Activated CD4-positive, alpha-beta T cell treated with anti-CD3 and anti-CD28 coated beads, Interleukin-2, amount 10 ng/mL, durations not matched to agents 7 days and 5 days (primary cell): Measurements from ENCODE around the gene NXT1. TPM values are rescaled to one million over a fixed set of nuclear protein-coding genes. Genes with fewer than 3 reads are reported as not detected.

Source experiments
- CTCF ChIA-PET: fragments of 350-600 bp; sonication (Branson Sonifier 250); formaldehyde crosslinking; loops from one replicate; lab custom pipeline; 2021; ENCODE audit warnings: antibody characterized with exemption; lab: Charles Lee
- POLR2A ChIA-PET: fragments of 350-600 bp; sonication (Branson Sonifier 250); formaldehyde crosslinking; loops from one replicate; lab custom pipeline; 2021; ENCODE audit warnings: antibody characterized with exemption; lab: Charles Lee
- DNase-seq: peaks from one replicate; pipeline ENCODE4 v3.0.0-alpha.2; 2020
- H3K27ac Mint-ChIP-seq: one replicate; pipeline ENCODE4 v1.8.0; 2021; ENCODE audit warnings: mild to moderate bottlenecking, moderate library complexity, mixed read lengths
- H3K27me3 Mint-ChIP-seq: one replicate; pipeline ENCODE4 v1.8.0; 2021; ENCODE audit warnings: mixed read lengths
- H3K36me3 Mint-ChIP-seq: one replicate; pipeline ENCODE4 v1.8.0; 2021; ENCODE audit warnings: low read depth, mixed read lengths
- H3K4me1 Mint-ChIP-seq: one replicate; pipeline ENCODE4 v1.8.0; 2021; ENCODE audit warnings: mixed read lengths
- H3K4me3 Mint-ChIP-seq: one replicate; pipeline ENCODE4 v1.8.0; 2021; ENCODE audit warnings: mild to moderate bottlenecking, moderate library complexity, mixed read lengths
- H3K9me3 Mint-ChIP-seq: one replicate; pipeline ENCODE4 v1.8.0; 2021; ENCODE audit warnings: mixed read lengths
- total RNA-seq, 2 experiments: library from RNA; stranded (reverse); gene quantifications; one replicate each; pipeline ENCODE4 v1.2.3, GENCODE V29; 2021

The NXT1 gene
- total RNA-seq, 2 experiments from 2014 or later, result 28.1 to 28.2 TPM

DNA sequence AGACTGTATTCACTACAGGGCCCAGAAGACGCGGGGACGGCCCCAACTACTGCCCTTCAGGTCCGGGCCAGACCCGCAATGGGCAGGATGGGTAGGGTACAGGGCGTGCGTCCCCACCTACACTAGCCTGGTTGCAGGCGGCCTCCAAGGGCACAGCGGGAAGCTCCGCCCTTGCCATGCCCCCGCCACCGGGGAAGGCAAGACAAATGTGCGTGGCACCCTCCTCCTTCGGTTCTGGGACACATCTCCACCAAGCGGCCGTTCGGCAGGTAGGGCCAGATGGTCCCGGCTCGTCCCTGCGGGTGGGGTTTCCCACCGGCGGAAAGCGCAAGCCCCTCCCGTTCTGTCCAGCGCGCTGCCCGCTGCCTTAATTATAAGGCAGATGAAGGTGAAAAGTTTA is 5.6 kb downstream of the NXT1 start:
- Mint-ChIP-seq H3K27ac (no peak overlapping the region), H3K27me3 (no peaks in the 10 kb centered on the region), H3K4me1 (peaks cover 45% of the 10 kb centered on the region), H3K36me3 (peaks cover 16% of the 10 kb centered on the region), H3K4me3 (no peak overlapping the region), H3K9me3 (no peaks in the 10 kb centered on the region)
- CTCF ChIA-PET, result interaction anchor here (0.6 kb wide), 1 partner anchor 887 kb away, joined by 3 read pairs; no protein-coding TSS in a partner anchor
- POLR2A ChIA-PET, result no interaction called here
- DNase-seq, result no peak

DNA sequence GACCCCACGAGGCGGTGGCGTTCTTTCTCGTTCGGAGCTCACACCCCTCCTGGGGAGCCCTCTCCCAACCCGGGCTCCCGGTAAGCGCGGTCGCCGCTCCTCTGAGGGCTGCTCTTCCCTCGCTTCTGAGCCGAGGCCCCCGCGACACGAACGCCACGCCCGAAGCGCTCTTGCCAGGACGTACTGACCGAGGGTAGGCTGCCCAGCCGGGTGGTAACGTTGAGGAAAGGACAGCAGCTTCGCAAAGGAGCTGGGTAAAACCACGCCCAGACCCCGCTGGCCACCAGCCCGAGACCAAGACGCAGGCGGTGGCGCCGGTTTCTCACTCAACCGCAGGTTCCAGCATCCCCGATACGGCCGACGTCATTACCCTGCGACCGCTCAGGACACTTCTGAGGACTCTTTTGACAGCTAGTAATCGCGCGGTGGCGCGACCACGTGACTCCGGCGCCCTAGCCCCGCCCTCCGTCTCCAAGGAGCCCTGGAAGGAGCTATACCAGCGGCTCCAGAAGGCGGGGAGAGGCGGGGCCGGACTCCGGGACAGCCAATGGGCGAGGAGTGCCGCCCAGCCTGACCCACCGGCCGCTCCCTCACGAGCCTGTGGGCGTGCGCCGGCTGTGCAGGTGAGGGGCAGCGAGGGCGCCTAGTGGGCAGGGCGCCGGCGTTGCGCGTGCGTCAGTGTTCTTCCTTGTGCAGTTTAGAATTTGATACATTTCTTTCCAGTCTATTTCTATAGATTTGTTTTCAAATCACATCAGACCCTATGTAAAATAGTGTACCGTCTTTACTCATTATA is 7.4 kb downstream of the NXT1 start:
- Mint-ChIP-seq H3K4me1 (peaks cover 35% of the 10 kb centered on the region), H3K9me3 (no peaks in the 10 kb centered on the region), H3K27ac (peak overlapping the region; percentile 99), H3K27me3 (no peaks in the 10 kb centered on the region), H3K4me3 (peak overlapping the region; percentile 92), H3K36me3 (peaks cover 13% of the 10 kb centered on the region)
- peak; percentile 100 for DNase-seq
- ChIA-PET POLR2A (interaction anchor here (0.7 to 1.5 kb wide), 2 partner anchors 8 to 64 kb away, joined by 5 read pairs; partner anchors contain the start of gene NAPB), CTCF (interaction anchor here (0.7 to 1.2 kb wide), 4 partner anchors 12 to 63 kb away, joined by 3 to 7 read pairs (median 4); partner anchors contain the start of gene NAPB)

DNA sequence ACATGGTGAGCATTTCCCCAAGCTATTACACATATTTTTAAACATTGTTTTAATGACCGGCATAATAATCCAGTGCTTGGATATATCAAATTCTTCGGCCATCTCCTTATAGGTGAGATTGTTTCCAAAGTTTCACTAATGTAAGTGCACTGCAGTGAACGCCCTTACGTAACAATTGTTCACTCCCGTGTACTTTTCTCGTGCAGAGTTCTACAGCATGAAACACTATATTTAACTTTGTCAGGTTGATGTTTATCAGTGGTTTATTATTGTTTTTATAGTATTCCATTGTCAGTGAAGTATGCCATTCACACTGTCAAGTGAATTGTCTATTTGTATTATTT is 7.9 kb downstream of the NXT1 start:
- H3K27ac Mint-ChIP-seq, result peak overlapping the region; percentile 99
- ChIA-PET POLR2A (interaction anchor here (1.5 kb wide), 1 partner anchor 63 kb away, joined by 5 read pairs; the partner anchor contains the start of gene NAPB), CTCF (interaction anchor here (0.7 to 1.0 kb wide), 3 partner anchors 12 to 63 kb away, joined by 3 to 4 read pairs (median 3); partner anchors contain the start of gene NAPB)
- H3K36me3 Mint-ChIP-seq, result peaks cover 16% of the 10 kb centered on the region
- H3K4me1 Mint-ChIP-seq, result peaks cover 39% of the 10 kb centered on the region
- H3K27me3 Mint-ChIP-seq, result no peaks in the 10 kb centered on the region
- no peaks in the 10 kb centered on the region for H3K9me3 Mint-ChIP-seq
- DNase-seq, result no peak
- peak overlapping the region; percentile 92 for H3K4me3 Mint-ChIP-seq

DNA sequence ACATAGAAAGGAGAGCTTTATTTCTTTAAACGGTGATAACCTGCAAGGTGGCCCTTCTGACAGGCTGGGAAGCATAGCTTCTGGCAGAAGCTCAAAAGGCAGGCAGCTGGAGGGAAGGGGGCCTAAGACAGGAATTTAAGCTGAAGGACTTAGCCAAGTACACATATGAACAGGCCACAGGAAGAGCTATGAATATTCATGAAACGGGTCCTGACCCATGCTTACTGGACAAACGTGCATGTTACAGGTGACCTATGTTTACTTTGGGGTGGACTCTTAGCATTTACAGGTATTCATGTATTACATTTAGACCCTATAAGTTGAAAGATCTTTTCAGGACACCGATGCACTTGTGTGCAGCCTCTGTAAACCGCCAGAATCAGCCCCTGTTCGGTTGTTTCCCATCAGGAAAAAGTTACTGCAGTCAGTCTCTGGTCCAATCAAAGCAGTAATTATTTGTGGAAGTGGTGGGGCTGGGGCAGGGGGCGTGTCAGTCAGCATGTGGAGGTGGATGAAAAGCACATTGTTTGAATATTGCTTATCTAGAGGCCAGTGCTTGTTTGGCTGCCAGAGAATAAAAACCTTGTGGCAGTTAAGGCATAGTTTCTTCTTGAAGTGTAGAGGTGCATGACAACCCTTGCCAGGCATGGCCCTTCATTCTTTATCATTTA is 8.5 kb downstream of the NXT1 start:
- Mint-ChIP-seq H3K4me1 (peaks cover 44% of the 10 kb centered on the region), H3K36me3 (peaks cover 14% of the 10 kb centered on the region), H3K9me3 (no peaks in the 10 kb centered on the region), H3K4me3 (peak overlapping the region; percentile 92), H3K27me3 (no peaks in the 10 kb centered on the region), H3K27ac (peak overlapping the region; percentile 99)
- no peak for DNase-seq
- CTCF ChIA-PET, result interaction anchor here (0.7 kb wide), 2 partner anchors 9 to 11 kb away, joined by 3 to 4 read pairs; partner anchors contain the start of gene NXT1
- POLR2A ChIA-PET, result no interaction called here

DNA sequence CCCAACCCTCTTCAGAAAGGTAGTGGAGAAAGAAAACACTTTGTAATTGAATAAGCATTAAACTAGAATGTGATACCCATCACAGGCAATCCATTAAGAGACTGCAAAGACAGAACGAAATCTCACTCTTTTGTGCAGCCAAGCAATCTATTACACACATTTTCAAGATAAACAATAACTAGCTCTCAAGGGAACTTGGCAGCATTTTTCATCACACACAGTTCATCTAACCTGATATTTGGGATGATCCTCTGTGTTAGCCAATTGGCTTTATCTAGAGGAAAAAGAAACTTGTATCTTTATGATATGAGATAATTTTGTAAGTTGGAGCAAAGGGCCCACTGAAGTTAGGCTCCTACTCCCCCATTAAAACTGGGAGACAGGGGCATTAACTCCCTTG is 9.9 kb downstream of the NXT1 start:
- Mint-ChIP-seq H3K27me3 (no peaks in the 10 kb centered on the region), H3K36me3 (peaks cover 19% of the 10 kb centered on the region), H3K27ac (peak overlapping the region; percentile 93), H3K4me1 (peaks cover 55% of the 10 kb centered on the region), H3K4me3 (peak overlapping the region; percentile 78), H3K9me3 (no peaks in the 10 kb centered on the region)
- POLR2A ChIA-PET, result no interaction called here
- CTCF ChIA-PET, result interaction anchor here (0.9 kb wide), 1 partner anchor 51 kb away, joined by 5 read pairs; no protein-coding TSS in a partner anchor
- no peak for DNase-seq

DNA sequence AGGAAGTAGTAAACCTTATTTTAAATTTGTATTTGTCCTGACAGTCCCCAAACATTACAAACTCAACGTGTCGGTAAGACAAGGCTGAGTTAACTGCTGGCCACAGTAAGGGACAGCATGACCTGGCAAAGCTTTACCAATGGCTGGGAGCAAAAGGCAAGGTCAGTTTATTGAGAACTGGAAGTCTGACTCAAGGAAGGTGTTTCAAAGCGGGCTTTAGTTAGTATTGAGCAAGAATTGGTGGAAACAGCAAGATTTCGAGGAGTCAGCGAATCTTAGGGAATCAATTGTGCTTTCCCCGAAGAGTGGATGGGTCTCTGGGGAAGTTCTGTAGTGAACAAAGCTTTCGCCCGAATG is 10.5 kb downstream of the NXT1 start:
- Mint-ChIP-seq H3K27ac (peak overlapping the region; percentile 93), H3K9me3 (no peaks in the 10 kb centered on the region), H3K4me3 (peak overlapping the region; percentile 78), H3K4me1 (peaks cover 57% of the 10 kb centered on the region), H3K27me3 (no peaks in the 10 kb centered on the region), H3K36me3 (peaks cover 18% of the 10 kb centered on the region)
- DNase-seq, result no peak
- ChIA-PET POLR2A (no interaction called here), CTCF (interaction anchor here (0.9 to 1.8 kb wide), 3 partner anchors 8 to 51 kb away, joined by 4 to 5 read pairs (median 5); partner anchors contain the start of gene NXT1)

DNA sequence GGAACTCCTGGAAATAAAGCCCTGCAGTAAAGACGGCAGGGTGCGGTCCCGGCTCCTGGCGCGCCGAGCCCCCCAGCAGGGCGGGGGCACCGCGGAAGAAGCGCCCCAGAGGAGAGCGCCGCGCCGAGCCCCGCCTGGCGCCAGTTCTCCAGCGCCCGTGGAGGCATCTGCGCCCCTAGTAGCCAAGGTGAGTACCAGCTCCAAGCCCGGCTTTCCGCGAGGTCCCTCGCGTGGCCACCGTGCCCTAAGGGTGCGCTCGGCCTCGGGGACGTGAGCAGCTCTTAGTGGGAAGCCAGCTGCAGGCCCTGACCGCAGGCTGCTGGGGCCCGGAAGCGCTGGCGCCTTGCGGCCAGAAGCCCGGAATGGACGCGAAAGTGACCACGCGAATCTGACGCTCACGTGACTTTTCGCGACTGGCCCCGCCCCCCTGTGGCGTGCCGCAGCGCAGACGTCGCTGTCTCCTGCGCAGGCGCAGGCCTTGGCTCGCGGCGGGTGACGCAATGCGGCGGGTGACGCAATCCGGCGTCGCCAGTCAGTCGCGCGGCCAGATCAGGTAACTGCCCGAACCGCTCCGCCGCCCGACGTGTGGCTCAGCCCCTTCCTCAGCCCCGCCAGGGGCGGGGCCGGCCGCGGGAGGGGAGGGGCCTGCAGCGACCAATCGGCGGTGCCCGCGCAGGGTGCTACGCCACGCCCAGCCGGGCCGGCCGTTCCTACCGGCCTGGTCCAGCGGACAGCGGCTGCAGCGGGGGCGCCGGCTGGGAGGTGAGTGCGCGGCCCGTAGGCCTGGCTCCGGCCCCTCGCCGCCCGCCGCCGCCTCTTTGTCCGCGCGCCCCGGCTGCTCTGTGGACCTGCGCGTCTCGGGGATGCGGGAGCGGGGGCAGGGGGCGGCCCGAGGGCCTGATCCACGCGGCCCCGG is 11.1 kb downstream of the NXT1 start, which contains the start of gene GZF1:
GZF1 (plus strand) TSS at position 707 of the 916 bp plus-strand sequence. CDS start 2,202 bp downstream, outside the sequence.
- H3K4me3 Mint-ChIP-seq, result peak within 1 kb of the TSS; percentile 94
- H3K9me3 Mint-ChIP-seq, result no peaks in the 10 kb centered on the region
- ChIA-PET POLR2A (no interaction called here), CTCF (interaction anchor here (1.0 to 1.8 kb wide), 3 partner anchors 9 to 12 kb away, joined by 4 to 5 read pairs (median 4); partner anchors contain the start of gene NXT1)
- H3K27ac Mint-ChIP-seq, result peak within 1 kb of the TSS; percentile 97
- H3K4me1 Mint-ChIP-seq, result peaks cover 62% of the 10 kb centered on the region
- DNase-seq, result peak; percentile 97
- peaks cover 24% of the 10 kb centered on the region for H3K36me3 Mint-ChIP-seq
- no peaks in the 10 kb centered on the region for H3K27me3 Mint-ChIP-seq

DNA sequence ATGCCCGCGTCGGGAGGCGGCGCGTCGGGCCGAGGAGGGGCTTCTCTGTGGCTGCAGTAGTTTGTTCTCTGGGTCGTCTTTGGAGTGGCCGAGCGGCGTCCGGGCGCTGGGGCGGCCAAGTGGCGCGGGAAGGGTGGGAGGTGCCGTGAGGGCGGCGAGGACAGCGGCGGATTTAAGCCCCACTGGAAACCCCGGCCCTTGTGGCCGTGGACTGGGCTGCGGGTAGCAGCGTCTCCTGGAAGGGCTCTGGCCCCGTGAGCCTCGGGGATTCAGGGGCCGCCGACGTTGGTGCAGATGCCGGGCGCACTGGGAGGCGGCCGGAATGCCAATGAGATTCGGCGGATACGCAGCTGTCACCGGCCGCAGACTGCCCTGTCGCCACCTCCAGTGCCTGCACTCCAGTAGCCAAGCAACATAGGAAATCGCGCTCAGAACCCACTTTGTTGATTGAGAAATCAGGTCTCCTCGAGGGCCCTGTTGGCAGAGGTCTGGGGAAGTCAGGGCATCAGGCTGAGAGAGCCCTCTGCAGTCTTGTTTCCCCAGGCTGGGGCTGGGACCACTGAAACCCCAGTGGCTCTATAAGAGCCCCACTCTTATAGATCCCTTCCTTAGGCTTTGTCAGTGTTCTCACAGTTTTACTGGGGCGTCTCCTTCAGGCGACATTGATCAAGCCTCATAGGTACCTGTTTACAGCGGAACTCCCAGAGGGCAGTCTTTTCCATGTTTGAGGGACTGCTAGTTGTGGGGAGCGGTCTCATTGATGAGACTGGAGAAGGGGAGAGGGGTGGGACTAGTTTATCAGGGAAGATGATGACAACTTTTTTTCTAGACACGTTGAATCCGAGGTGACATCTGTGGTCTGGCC is 12.0 kb downstream of the NXT1 start:
- Mint-ChIP-seq H3K27me3 (no peaks in the 10 kb centered on the region), H3K27ac (peak overlapping the region; percentile 97), H3K4me1 (peaks cover 67% of the 10 kb centered on the region), H3K9me3 (no peaks in the 10 kb centered on the region), H3K36me3 (peaks cover 30% of the 10 kb centered on the region), H3K4me3 (peak overlapping the region; percentile 94)
- DNase-seq, result peak; percentile 37
- ChIA-PET CTCF (interaction anchor here (1.0 to 1.8 kb wide), 2 partner anchors 10 to 13 kb away, joined by 4 to 5 read pairs; no protein-coding TSS in a partner anchor), POLR2A (no interaction called here)

DNA sequence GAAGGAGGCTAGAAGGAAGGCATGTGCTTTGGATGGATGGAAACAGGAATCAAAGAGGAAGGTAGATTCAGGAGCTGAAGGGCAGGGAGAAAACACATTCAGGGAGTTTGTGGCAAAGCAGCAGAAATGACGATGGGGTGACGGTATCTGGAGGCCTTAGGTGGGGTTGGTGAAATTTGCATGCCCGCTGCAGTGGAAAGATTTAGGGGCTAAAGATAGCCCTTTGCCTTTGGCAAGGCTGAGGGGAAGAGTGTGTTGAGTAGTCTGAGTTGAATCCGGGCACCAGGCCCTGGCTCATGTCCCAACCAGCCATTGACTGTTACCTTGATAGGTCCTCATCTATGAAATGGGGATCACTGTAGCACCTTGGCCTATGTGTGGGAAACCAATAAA is 12.7 kb downstream of the NXT1 start:
- peaks cover 33% of the 10 kb centered on the region for H3K36me3 Mint-ChIP-seq
- no peak for DNase-seq
- no peaks in the 10 kb centered on the region for H3K9me3 Mint-ChIP-seq
- peak overlapping the region; percentile 97 for H3K27ac Mint-ChIP-seq
- ChIA-PET POLR2A (no interaction called here), CTCF (interaction anchor here (0.7 kb wide), 1 partner anchor 23 kb away, joined by 5 read pairs; no protein-coding TSS in a partner anchor)
- peak overlapping the region; percentile 94 for H3K4me3 Mint-ChIP-seq
- H3K27me3 Mint-ChIP-seq, result no peaks in the 10 kb centered on the region
- peaks cover 69% of the 10 kb centered on the region for H3K4me1 Mint-ChIP-seq

DNA sequence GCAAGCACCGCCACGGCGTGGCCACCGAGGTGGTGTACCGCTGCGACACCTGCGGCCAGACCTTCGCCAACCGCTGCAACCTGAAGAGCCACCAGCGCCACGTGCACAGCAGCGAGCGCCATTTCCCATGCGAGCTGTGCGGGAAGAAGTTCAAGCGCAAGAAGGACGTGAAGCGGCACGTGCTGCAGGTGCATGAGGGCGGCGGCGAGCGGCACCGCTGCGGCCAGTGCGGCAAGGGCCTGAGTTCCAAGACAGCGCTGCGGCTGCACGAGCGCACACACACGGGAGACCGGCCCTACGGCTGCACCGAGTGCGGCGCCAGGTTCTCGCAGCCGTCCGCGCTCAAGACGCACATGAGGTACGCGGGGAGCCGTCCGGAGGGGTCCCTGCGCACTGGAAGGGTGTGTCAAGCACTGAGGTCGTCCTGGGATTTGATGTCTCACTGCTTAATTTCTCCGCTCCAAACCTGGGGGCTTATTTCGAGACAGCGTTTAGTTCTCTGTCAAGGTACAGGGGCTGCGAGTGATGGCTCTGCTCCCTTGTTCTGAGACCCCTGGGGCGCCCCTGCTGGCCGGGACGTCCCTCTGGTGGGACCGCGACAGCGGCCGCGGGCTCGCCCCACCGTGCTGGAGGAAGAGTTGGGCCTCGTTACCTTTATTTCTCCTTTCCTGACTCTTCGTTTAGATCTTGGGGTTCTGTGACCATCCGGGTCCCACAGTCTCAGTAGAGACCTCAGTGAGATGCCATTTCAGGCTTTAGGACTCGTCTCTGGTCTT is 15.0 kb downstream of the NXT1 start:
- H3K27ac Mint-ChIP-seq, result peak overlapping the region; percentile 71
- no peaks in the 10 kb centered on the region for H3K9me3 Mint-ChIP-seq
- no peaks in the 10 kb centered on the region for H3K27me3 Mint-ChIP-seq
- H3K4me3 Mint-ChIP-seq, result no peak overlapping the region
- H3K4me1 Mint-ChIP-seq, result peaks cover 54% of the 10 kb centered on the region
- peaks cover 45% of the 10 kb centered on the region for H3K36me3 Mint-ChIP-seq
- ChIA-PET POLR2A (no interaction called here), CTCF (interaction anchor here (0.9 kb wide), 1 partner anchor 25 kb away, joined by 3 read pairs; no protein-coding TSS in a partner anchor)
- DNase-seq, result no peak

DNA sequence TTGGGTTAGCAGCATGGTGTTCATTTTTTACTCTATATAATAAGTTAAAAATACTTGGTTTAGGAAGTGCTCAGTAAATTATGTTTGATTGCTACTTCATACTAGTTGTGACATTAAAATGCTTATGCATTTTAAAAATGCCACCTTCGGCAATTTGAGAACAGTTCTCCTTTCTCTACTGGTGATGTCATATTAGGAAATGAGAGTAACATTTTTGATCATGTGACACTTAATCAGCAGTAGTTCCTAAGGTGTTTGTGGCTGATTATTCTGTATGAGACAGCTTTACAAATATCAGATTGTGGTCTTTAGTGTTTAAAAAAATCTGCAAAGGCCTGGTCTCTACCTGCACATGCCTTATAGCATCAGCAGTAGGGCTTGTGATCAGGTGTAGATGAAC is 15.8 kb downstream of the NXT1 start:
- DNase-seq, result no peak
- Mint-ChIP-seq H3K27ac (no peak overlapping the region), H3K27me3 (no peaks in the 10 kb centered on the region), H3K36me3 (peaks cover 49% of the 10 kb centered on the region), H3K4me1 (peaks cover 47% of the 10 kb centered on the region), H3K4me3 (no peak overlapping the region), H3K9me3 (no peaks in the 10 kb centered on the region)
- POLR2A ChIA-PET, result no interaction called here
- CTCF ChIA-PET, result no interaction called here
